Common myeloid progenitor, CD34-positive (primary cell): ENCODE measurements around the gene TM2D3.

Experiments used
- CTCF ChIA-PET: fragments of 350-600 bp; sonication (Branson Sonifier 250); formaldehyde crosslinking; loops from one replicate; lab custom pipeline; 2021; ENCODE audit warnings: antibody characterized with exemption; lab: Charles Lee
- POLR2A ChIA-PET: fragments of 350-600 bp; sonication (Branson Sonifier 250); formaldehyde crosslinking; loops from one replicate; lab custom pipeline; 2021; ENCODE audit warnings: antibody characterized with exemption; lab: Charles Lee
- DNase-seq, 3 donors: peaks; one replicate each; pipeline versions ENCODE4 v3.0.0 to v3.0.0-alpha.2; 2013
- H3K27ac ChIP-seq, 2 experiments: 1 replicate in 1 of 2; 2 replicates in 1 of 2; pipeline ENCODE4 v1.7.0; 2013; ENCODE audit warnings: inconsistent platforms in 2 of 2, low read length in 2 of 2, mild to moderate bottlenecking in 2 of 2, low read depth in 1 of 2, moderate library complexity in 1 of 2; ENCODE audit not compliant: severe bottlenecking in 2 of 2, insufficient read depth in 1 of 2, poor library complexity in 1 of 2
- H3K27me3 ChIP-seq, 5 experiments: replicated peaks in 2 of 5; 1 replicate in 3 of 5; 2 replicates in 2 of 5; pipeline versions ENCODE4 v1.6.1 to v1.7.0; 2013; ENCODE audit warnings: low read length in 4 of 5, mild to moderate bottlenecking in 2 of 5, moderate library complexity in 2 of 5, inconsistent platforms in 1 of 5; ENCODE audit not compliant: insufficient read depth in 5 of 5, control insufficient read depth in 4 of 5
- H3K36me3 ChIP-seq, 4 experiments: 1 replicate in 2 of 4; 2 replicates in 2 of 4; pipeline versions ENCODE4 v1.6.1 to v1.7.0; 2013; ENCODE audit warnings: low read length in 3 of 4, control low read depth in 1 of 4, mild to moderate bottlenecking in 1 of 4; ENCODE audit not compliant: control insufficient read depth in 4 of 4, insufficient read depth in 4 of 4
- H3K4me1 ChIP-seq, 4 experiments: 1 replicate in 3 of 4; 2 replicates in 1 of 4; pipeline versions ENCODE4 v1.6.1 to v1.7.1; 2013; ENCODE audit warnings: low read length in 3 of 4, mild to moderate bottlenecking in 3 of 4, control low read depth in 1 of 4, inconsistent platforms in 1 of 4, moderate library complexity in 1 of 4; ENCODE audit not compliant: control insufficient read depth in 4 of 4, insufficient read depth in 4 of 4; ENCODE audit errors: control extremely low read depth in 1 of 4
- H3K4me3 ChIP-seq, 7 experiments: 1 replicate in 4 of 7; 2 replicates in 3 of 7; pipeline versions ENCODE4 v1.5.1 to v1.7.0; 2013; ENCODE audit warnings: mild to moderate bottlenecking in 7 of 7, low read length in 6 of 7, moderate library complexity in 6 of 7, inconsistent platforms in 2 of 7, low read depth in 2 of 7, control low read depth in 1 of 7; ENCODE audit not compliant: insufficient read depth in 4 of 7, control insufficient read depth in 1 of 7; ENCODE audit errors: extremely low read depth in 1 of 7
- H3K9me3 ChIP-seq, 5 experiments: 1 replicate in 4 of 5; 2 replicates in 1 of 5; pipeline versions ENCODE4 v1.6.1 to v1.7.1; 2013; ENCODE audit warnings: low read length in 4 of 5, mild to moderate bottlenecking in 2 of 5, inconsistent platforms in 1 of 5, low read depth in 1 of 5, moderate library complexity in 1 of 5; ENCODE audit not compliant: control insufficient read depth in 4 of 5, insufficient read depth in 2 of 5; ENCODE audit errors: control extremely low read depth in 1 of 5
- WGBS: methylation state at CpG from one replicate; pipeline ENCODE4 v1.1.5; 2013; ENCODE audit not compliant: insufficient coverage; 5-methylcytosine and 5-hydroxymethylcytosine counted together

The TM2D3 gene

DNA sequence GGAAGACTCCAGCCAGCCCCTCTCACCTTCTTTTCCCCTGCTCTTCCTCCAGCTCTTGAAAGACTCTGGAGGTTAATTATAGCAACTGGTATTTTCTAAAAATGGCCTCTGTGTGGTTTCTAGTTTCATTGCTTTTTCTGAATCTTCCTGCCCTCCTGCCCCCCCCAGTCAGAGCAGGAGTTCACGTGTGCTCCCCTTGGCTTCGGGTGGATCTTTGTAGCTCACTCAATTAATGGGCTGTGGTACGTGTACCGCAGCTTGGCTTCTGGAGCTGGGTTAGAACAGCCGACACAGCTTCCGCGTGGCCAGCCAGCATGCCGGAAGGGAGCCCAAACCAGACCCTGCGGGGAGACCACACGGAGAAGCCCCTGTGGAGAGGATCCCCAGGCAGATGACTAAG, 31.5 kb downstream of the TM2D3 start:
- WGBS = 95% methylated on average over 10 of the region's 10 CpGs
- no peak for DNase-seq
- H3K4me3 ChIP-seq = no peak overlapping the region
- H3K4me1 ChIP-seq = peaks cover 1 to 30% (median 19%) of the 10 kb centered on the region in 4 experiments
- no peak overlapping the region for H3K27ac ChIP-seq
- POLR2A ChIA-PET = no interaction called here
- no peaks in the 10 kb centered on the region for H3K36me3 ChIP-seq
- CTCF ChIA-PET = interaction anchor here (0.6 to 1.2 kb wide), 2 partner anchors 16 to 325 kb away, joined by 3 read pairs; no protein-coding TSS in a partner anchor
- H3K9me3 ChIP-seq = peaks cover 3 to 27% (median 16%) of the 10 kb centered on the region in 5 experiments
- peaks cover 0 to 3% (median 0%) of the 10 kb centered on the region in 5 experiments for H3K27me3 ChIP-seq

DNA sequence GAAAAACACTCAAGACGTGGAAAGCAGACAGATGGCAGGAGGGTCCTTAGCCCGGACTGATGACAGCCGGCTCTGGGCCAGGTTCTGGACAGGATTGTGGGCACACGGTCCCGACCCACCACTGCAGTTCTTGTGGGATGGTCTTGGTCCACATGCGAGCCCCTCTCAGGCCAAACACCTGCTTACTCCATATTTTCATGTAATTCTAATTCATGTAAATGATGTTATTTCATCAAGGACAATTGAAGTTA, 32.6 kb downstream of the TM2D3 start:
- H3K4me1 ChIP-seq = peaks cover 1 to 25% (median 19%) of the 10 kb centered on the region in 4 experiments
- peaks cover 0 to 3% (median 0%) of the 10 kb centered on the region in 5 experiments for H3K27me3 ChIP-seq
- WGBS = 88% methylated on average over 4 of the region's 6 CpGs
- ChIA-PET CTCF (interaction anchor here (1.0 to 1.1 kb wide), 2 partner anchors 12 to 41 kb away, joined by 3 read pairs; no protein-coding TSS in a partner anchor), POLR2A (no interaction called here)
- H3K27ac ChIP-seq = no peak overlapping the region
- H3K4me3 ChIP-seq = no peak overlapping the region
- H3K36me3 ChIP-seq = no peaks in the 10 kb centered on the region
- no peak for DNase-seq
- peaks cover 3 to 16% (median 7%) of the 10 kb centered on the region in 5 experiments for H3K9me3 ChIP-seq

DNA sequence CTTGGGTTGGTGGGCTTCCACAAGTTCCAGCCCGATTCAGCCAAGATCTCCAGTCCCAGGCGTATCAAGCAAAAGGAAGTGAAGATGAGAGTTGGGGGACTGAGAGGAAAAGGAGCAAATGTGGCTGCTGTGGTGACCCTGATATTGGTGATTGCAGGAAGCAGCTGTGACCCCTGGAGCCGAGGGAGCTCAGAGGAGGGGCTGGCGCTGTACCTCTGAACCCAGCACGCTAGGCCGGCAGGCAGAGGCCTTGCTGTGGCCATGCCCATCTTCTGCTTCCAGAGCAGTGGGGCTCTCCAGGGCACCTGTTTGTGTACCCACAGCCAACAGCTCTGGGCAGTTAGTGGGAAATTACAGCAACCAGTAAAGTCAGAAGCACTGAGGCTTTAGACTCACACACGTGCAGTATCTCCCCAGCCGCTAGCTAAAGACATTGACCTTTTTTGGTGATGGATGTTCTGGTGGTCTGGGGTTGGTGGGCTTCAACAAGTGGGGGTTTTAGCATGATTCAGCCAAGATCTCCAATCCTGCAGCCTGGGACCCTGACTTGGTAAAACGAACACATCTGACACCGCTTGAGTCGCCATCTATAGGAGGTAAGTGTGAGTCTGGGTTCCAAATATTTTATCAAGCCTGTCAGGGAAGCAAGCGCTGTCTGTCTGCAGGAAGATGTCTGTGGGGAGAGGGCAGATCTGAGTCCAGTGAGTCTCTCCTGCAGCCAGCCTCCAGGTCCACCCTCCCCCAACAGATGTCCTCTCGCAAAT, 33.1 kb downstream of the TM2D3 start:
- CTCF ChIA-PET = interaction anchor here (0.8 to 1.1 kb wide), 3 partner anchors 12 to 41 kb away, joined by 3 read pairs; no protein-coding TSS in a partner anchor
- H3K36me3 ChIP-seq = no peaks in the 10 kb centered on the region
- H3K27me3 ChIP-seq = peaks cover 0 to 3% (median 0%) of the 10 kb centered on the region in 5 experiments
- H3K4me3 ChIP-seq = peak overlapping the region in 1 of 7 experiments; percentile 11
- POLR2A ChIA-PET = no interaction called here
- peak; percentile 30 to 91 (median 87) for DNase-seq
- H3K27ac ChIP-seq = no peak overlapping the region
- 38% methylated on average over 12 of the region's 13 CpGs for WGBS
- H3K9me3 ChIP-seq = peaks cover 2 to 11% (median 3%) of the 10 kb centered on the region in 5 experiments
- peaks cover 1 to 24% (median 19%) of the 10 kb centered on the region in 4 experiments for H3K4me1 ChIP-seq

DNA sequence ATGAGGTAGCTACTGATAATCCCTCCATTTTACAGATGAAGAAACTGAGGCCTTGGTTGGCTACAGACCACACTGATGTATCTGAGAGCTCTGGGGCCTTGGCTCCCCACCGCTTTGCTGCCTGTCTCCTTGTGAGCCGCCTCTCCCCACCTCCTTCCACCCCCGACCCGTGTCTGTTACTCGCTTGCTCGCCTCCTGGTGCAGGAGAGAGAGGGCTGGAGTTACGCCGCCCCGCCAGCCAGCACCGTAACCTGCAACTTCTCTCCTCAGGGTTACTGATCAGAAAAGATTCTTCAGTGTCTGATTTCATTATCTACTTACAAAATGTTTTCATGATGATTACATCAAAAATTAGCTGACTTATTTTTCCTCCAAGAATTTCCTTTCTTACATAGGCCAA, 34.1 kb downstream of the TM2D3 start:
- Histone ChIP-seq H3K27ac (no peak overlapping the region), H3K4me3 (peak overlapping the region in 1 of 7 experiments; percentile 11), H3K9me3 (peaks cover 0 to 9% (median 3%) of the 10 kb centered on the region in 5 experiments), H3K4me1 (peaks cover 1 to 24% (median 19%) of the 10 kb centered on the region in 4 experiments), H3K27me3 (peaks cover 0 to 3% (median 0%) of the 10 kb centered on the region in 5 experiments), H3K36me3 (no peaks in the 10 kb centered on the region)
- CTCF ChIA-PET = interaction anchor here (0.6 to 1.1 kb wide), 4 partner anchors 21 to 610 kb away, joined by 3 read pairs; no protein-coding TSS in a partner anchor
- POLR2A ChIA-PET = no interaction called here
- peak in 2 of 3 donors; percentile 31 to 44 for DNase-seq
- 91% methylated on average over 10 of the region's 10 CpGs for WGBS

DNA sequence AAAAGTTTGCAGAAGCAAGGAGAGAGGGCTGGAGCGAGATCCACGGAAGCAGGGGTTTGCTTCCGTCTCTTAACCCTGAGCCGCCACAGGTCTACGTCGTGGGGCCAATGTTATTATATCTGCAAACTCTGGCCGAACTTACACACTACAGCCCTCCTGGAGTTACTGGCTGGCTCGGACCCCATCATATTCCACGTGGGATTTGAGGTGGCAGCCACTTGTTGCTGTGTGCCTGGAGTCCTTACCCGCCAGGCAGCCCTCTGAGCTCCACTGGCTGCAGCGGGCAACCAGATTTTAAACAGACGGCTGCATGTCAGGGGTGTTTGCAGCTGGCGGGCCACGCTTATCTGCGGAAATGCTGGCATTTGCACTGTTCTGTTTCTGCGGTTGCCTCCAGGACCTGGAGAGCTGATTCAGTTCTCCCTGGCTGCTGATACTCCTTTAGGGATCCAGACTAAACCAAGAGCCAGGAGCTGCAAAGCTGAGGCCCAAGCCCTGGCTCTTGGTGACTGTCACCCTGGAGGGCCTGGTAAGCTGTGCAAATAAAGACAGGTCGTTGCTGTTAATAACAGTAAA, 34.7 kb downstream of the TM2D3 start:
- ChIA-PET CTCF (interaction anchor here (0.6 to 1.1 kb wide), 3 partner anchors 71 to 610 kb away, joined by 3 read pairs; no protein-coding TSS in a partner anchor), POLR2A (no interaction called here)
- no peaks in the 10 kb centered on the region for H3K36me3 ChIP-seq
- DNase-seq = no peak
- no peak overlapping the region for H3K4me3 ChIP-seq
- peaks cover 0 to 3% (median 0%) of the 10 kb centered on the region in 5 experiments for H3K27me3 ChIP-seq
- 96% methylated on average over 14 of the region's 17 CpGs for WGBS
- H3K27ac ChIP-seq = no peak overlapping the region
- H3K9me3 ChIP-seq = peaks cover 0 to 5% (median under 1%) of the 10 kb centered on the region in 5 experiments
- H3K4me1 ChIP-seq = peaks cover 1 to 24% (median 19%) of the 10 kb centered on the region in 4 experiments

DNA sequence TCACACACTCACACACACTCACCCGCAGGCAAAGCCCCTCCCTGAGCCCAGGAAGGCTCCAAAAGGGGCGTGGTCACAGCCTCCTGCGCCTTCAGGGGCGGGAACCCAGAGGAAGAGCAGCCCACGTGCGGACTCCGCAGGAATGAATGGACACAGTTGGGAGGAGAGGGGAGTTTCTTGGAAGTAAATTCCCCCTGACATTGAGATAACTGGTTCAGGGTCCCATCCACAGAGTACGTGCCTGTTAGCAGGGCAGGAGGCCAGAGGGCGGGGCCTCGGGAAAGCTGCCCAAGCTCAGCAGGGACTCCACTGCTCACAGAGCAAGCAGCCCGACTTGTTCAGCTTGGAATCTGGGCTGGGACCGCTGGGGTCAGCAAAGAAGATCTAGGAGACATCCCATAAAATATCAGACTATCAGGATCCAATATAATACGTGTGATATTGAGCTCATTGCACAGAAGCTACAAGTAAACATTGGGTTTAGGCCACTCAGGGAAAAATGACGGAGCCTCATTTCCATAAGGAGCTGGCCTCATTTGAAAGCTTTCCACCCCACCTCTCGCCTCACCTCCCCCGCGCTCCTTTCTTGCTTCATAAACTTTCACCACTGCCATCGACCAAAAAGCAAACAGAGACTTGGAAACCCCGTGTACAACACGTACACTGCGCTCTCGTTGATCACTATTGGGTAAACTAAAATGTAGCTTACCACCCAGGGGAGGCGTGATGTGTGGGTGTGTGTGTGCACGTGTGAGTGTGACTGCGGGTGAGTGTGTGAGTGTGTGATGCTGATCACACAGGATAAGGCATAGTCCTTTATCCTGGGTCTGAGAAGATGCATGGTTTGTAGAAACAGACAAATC, 36.0 kb downstream of the TM2D3 start:
- no peak overlapping the region for H3K27ac ChIP-seq

More for the DNA sequence above, 36.0 kb downstream of the TM2D3 start:
- H3K9me3 ChIP-seq = no peaks in the 10 kb centered on the region
- H3K36me3 ChIP-seq = no peaks in the 10 kb centered on the region
- peaks cover 1 to 24% (median 19%) of the 10 kb centered on the region in 4 experiments for H3K4me1 ChIP-seq
- DNase-seq = no peak
- ChIA-PET CTCF (interaction anchor here (1.4 kb wide), 2 partner anchors 21 to 37 kb away, joined by 3 to 4 read pairs; no protein-coding TSS in a partner anchor), POLR2A (no interaction called here)
- WGBS = 85% methylated on average over 21 of the region's 25 CpGs
- peaks cover 0 to 3% (median 0%) of the 10 kb centered on the region in 5 experiments for H3K27me3 ChIP-seq
- H3K4me3 ChIP-seq = no peak overlapping the region
